Adrenal gland (tissue), 12 donors: ENCODE measurements around the gene SLC52A3. TPM values are rescaled to one million over a fixed set of nuclear protein-coding genes. Genes with fewer than 3 reads are reported as not detected.

Source experiments
- DNase-seq, 7 donors: peaks; one replicate each; pipeline ENCODE4 v3.0.0-alpha.2; 2019 to 2020
- H3K27ac ChIP-seq, 5 donors: fragments of 200-600 bp; sonication (generic) in 4 of 5; 1 replicate in 3 of 5; 2 replicates in 2 of 5; pipeline versions ENCODE4 v1.5.1 to v1.8.0; 2016 to 2020; ENCODE audit warnings: mild to moderate bottlenecking in 1 of 5
- H3K27me3 ChIP-seq: fragments of 200-600 bp; 2 replicates; pipeline ENCODE4 v1.8.0; 2021
- H3K36me3 ChIP-seq, 2 donors: fragments of 200-600 bp; replicated peaks in 1 of 2; 1 replicate in 1 of 2; 2 replicates in 1 of 2; pipeline versions ENCODE4 v1.5.1 to v1.8.0; 2018 to 2022
- H3K4me1 ChIP-seq, 2 donors: fragments of 200-600 bp; replicated peaks in 1 of 2; 1 replicate in 1 of 2; 2 replicates in 1 of 2; pipeline versions ENCODE4 v1.5.1 to v1.8.0; 2018 to 2021
- H3K4me3 ChIP-seq, 4 donors: fragments of 200-600 bp; sonication (generic) in 3 of 4; one replicate each; pipeline ENCODE4 v1.5.1; 2016 to 2018
- H3K9me3 ChIP-seq, 3 donors: fragments of 200-600 bp; sonication (generic) in 1 of 3; replicated peaks in 1 of 3; 1 replicate in 2 of 3; 2 replicates in 1 of 3; pipeline versions ENCODE4 v1.5.1 to v1.8.0; 2016 to 2021
- POLR2A ChIP-seq, 2 donors: fragments of 450-650 bp; IDR thresholded peaks; one replicate each; pipeline ENCODE4 v1.6.1; 2017; ENCODE audit warnings: antibody characterized with exemption in 2 of 2, mild to moderate bottlenecking in 2 of 2, moderate library complexity in 1 of 2
- WGBS, 4 donors: extraction: QIAGEN DNeasy Blood & Tissue Kit in 2 of 4; methylation state at CpG; one replicate each; pipeline versions ENCODE4 v1.1.5 to v1.1.7; 2013 to 2017; 5-methylcytosine and 5-hydroxymethylcytosine counted together
- intact Hi-C, 2 donors: fragments of 100-400 bp; cut with DNase I; formaldehyde crosslinking; loops; one replicate each; pipeline versions ENCODE4 v1.14.1 to v1.15.0; 2022 to 2023
- polyA plus RNA-seq, 3 donors: library from polyadenylated mRNA; stranded (reverse); fragments of 200-250 nt in 2 of 3; fragments of 350-450 nt in 1 of 3; fragmentation: Illumina TruSeq in 1 of 3; extraction: RNeasy Lipid Tissue Mini Kit (QIAGEN cat#74804) in 1 of 3; gene quantifications; one replicate each; pipeline ENCODE4 v1.2.3, GENCODE V29; 2013 to 2014
- total RNA-seq, 9 donors: library from RNA; depleted of rRNA in 4 of 9; stranded (reverse); fragments of >200 nt in 4 of 9; fragments of 120-200 nt in 1 of 9; fragmentation: NEBNext Ultra II Directional in 1 of 9; extraction: Animal tissue kit (Norgen Biotek cat#: 25700) in 1 of 9; gene quantifications; one replicate each; pipeline versions ENCODE4 v1.1.0 to v1.2.4, GENCODE V29; 2013 to 2023
- TF ChIP-seq, protein P1 (sequence below), 6 experiments: fragments of 450-650 bp in 4 of 6; fragments of 200-600 bp in 2 of 6; sonication (generic) in 1 of 6; IDR thresholded peaks; 1 replicate in 5 of 6; 2 replicates in 1 of 6; pipeline versions ENCODE4 v1.5.1 to v1.8.0; 2016 to 2021; ENCODE audit warnings: antibody characterized with exemption in 6 of 6, mild to moderate bottlenecking in 2 of 6, moderate library complexity in 1 of 6
- donor health status: healthy with polysubstance abuse.
- donor health status: Bipolar disorder and iron deficiency.
- donor health status: DM: yes; HTN: yes; CAD: no.
- donor health status: DM: no; HTN: no; CAD: no.
- donor health status: DM: no; HTN: no; CAD: no.
- donor health status: DM: yes; HTN: yes; CAD: no.

Gene SLC52A3
- total and polyA plus RNA-seq, 12 donors, result 0.05 to 1.2 (median 0.25) TPM; not detected in 1

DNA sequence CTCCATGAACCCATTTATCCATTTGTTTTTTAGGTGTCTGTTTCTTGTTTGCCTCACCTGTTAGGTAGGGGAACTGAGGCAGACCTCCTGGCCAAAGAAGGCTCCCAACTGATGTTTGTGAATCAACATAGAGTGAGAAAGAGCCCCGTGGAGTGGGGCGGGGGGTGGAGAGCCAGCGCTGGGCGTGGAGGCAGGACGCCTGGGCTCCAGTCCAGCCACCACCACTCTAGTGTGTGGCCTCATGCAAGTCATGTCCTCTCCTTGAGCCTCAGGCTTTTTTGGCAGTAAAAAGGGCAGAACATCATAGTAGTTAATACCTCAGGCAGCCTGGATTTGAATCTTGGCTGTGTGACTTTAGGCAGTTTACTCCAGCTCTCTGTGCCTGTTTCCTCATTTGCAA lies 50.5 kb downstream of the SLC52A3 start:
- DNase-seq, result no peak
- 49 to 69% (median 57%) methylated on average over 5 of the region's 5 CpGs for WGBS, 4 donors
- Histone ChIP-seq H3K9me3 (peaks cover 0 to 6% (median 0%) of the 10 kb centered on the region in 3 donors), H3K36me3 (no peaks in the 10 kb centered on the region), H3K27ac (no peak overlapping the region), H3K4me1 (no peaks in the 10 kb centered on the region), H3K4me3 (no peak overlapping the region), H3K27me3 (peaks cover 5% of the 10 kb centered on the region)
- TF ChIP-seq, protein P1, sequence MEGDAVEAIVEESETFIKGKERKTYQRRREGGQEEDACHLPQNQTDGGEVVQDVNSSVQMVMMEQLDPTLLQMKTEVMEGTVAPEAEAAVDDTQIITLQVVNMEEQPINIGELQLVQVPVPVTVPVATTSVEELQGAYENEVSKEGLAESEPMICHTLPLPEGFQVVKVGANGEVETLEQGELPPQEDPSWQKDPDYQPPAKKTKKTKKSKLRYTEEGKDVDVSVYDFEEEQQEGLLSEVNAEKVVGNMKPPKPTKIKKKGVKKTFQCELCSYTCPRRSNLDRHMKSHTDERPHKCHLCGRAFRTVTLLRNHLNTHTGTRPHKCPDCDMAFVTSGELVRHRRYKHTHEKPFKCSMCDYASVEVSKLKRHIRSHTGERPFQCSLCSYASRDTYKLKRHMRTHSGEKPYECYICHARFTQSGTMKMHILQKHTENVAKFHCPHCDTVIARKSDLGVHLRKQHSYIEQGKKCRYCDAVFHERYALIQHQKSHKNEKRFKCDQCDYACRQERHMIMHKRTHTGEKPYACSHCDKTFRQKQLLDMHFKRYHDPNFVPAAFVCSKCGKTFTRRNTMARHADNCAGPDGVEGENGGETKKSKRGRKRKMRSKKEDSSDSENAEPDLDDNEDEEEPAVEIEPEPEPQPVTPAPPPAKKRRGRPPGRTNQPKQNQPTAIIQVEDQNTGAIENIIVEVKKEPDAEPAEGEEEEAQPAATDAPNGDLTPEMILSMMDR (IDR thresholded peaks at IDR 0.05), result no peak
- no peak for TF ChIP-seq POLR2A (IDR thresholded peaks at IDR 0.05)
- intact Hi-C loops, result no loop called here

DNA sequence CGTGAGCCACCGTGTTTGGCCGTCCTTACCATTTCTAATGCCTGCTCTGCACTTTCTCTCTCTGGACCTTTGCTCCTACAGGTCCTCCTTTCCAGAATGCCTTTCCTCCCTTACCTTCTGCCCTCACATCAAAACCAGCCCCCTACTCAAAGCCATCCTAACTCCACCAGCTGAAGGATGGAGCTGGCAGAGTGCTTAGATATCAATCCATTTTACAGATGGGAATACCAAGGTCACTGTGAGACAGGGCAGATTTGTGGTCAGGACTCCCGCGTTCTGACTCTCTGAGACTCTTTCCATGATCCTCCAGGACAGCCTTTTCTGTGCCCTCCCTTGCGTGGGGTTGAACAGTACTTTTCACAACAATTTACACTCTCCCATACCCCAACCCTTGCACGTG lies 51.0 kb downstream of the SLC52A3 start:
- Histone ChIP-seq H3K36me3 (no peaks in the 10 kb centered on the region), H3K27me3 (peaks cover 2% of the 10 kb centered on the region), H3K4me3 (no peak overlapping the region), H3K9me3 (peaks cover 0 to 6% (median 0%) of the 10 kb centered on the region in 3 donors), H3K27ac (no peak overlapping the region), H3K4me1 (no peaks in the 10 kb centered on the region)
- WGBS, 4 donors, result 70 to 85% (median 78%) methylated on average over 7 of the region's 7 CpGs
- intact Hi-C loops, result no loop called here
- TF ChIP-seq, protein P1 (IDR thresholded peaks at IDR 0.05), result no peak
- no peak for TF ChIP-seq POLR2A (IDR thresholded peaks at IDR 0.05)
- no peak for DNase-seq

DNA sequence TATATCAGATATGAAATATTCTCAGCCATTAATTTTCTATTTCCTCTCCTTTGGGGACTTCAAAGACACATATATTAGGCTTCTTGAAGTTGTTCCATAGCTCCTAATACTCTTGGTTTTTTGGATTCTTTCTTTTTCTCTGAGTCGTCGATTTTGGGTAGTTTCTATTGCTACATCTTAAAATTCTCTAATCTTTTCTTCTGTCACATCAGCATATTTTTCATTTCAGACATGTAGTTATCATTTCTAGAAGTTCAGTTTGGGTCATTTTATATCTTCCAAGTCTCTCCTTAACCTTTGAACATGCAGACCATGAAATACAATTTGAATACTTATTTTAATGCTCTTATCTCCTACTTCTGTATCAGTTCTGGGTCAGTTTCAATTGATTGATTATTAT lies 53.8 kb downstream of the SLC52A3 start:
- H3K4me3 ChIP-seq, result no peak overlapping the region
- H3K9me3 ChIP-seq, result peaks cover 0 to 6% (median 0%) of the 10 kb centered on the region in 3 donors
- DNase-seq, result no peak
- 64 to 88% (median 79%) methylated on average over 2 of the region's 2 CpGs for WGBS, 4 donors
- no peak overlapping the region for H3K27ac ChIP-seq
- no peaks in the 10 kb centered on the region for H3K36me3 ChIP-seq
- intact Hi-C loops, result no loop called here
- TF ChIP-seq, protein P1 (IDR thresholded peaks at IDR 0.05), result no peak
- TF ChIP-seq POLR2A (IDR thresholded peaks at IDR 0.05), result no peak
- peaks cover 14% of the 10 kb centered on the region for H3K27me3 ChIP-seq
- H3K4me1 ChIP-seq, result no peaks in the 10 kb centered on the region

DNA sequence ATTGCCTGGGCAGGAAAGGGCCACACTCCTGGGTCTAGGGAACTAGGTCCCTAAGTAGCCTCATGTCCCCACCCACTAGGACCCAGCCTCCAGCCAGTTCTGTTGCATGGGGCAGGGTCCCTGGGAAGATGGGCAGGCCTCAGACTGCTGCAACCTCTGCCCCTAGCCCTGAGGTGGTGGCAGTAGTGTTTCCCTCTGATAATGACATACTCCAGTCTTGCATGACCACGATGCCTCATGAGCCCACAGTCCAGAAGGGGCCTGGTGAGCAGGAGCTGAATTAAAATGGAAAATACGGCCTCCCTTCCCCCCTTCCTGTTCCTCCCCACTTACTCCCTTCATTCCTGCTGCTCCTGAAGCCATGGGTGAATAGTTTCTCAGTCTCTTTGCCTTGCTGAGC lies 56.7 kb downstream of the SLC52A3 start:
- no peak for TF ChIP-seq POLR2A (IDR thresholded peaks at IDR 0.05)
- TF ChIP-seq, protein P1 (IDR thresholded peaks at IDR 0.05), result no peak
- DNase-seq, result no peak
- no peak overlapping the region for H3K4me3 ChIP-seq
- no peaks in the 10 kb centered on the region for H3K4me1 ChIP-seq
- 70 to 87% (median 76%) methylated on average over 2 of the region's 2 CpGs for WGBS, 4 donors
- H3K27me3 ChIP-seq, result peaks cover 24% of the 10 kb centered on the region
- H3K9me3 ChIP-seq, result peaks cover 0 to 6% (median 0%) of the 10 kb centered on the region in 3 donors
- no peak overlapping the region for H3K27ac ChIP-seq
- intact Hi-C loops, result no loop called here
- no peaks in the 10 kb centered on the region for H3K36me3 ChIP-seq
